Neural progenitor cell (in vitro differentiated cells): ENCODE measurements around the gene ASPHD1. TPM values are rescaled to one million over a fixed set of nuclear protein-coding genes. Genes with fewer than 3 reads are reported as not detected.

Experiments used
- DNase-seq: peaks from one replicate; pipeline ENCODE4 v3.0.0-alpha.2; 2016; ENCODE audit warnings: low spot score
- H2AFZ ChIP-seq: fragments of 200-600 bp; sonication (generic); replicated peaks from 2 replicates; pipeline ENCODE4 v1.6.1; 2016; ENCODE audit warnings: antibody characterized with exemption
- H3F3A ChIP-seq: fragments of 200-600 bp; sonication (generic); 2 replicates; pipeline ENCODE4 v1.6.1; 2016; ENCODE audit warnings: antibody characterized with exemption, low read depth
- H3K27ac ChIP-seq: fragments of 200-600 bp; sonication (generic); 2 replicates; pipeline ENCODE4 v1.5.1; 2016; ENCODE audit warnings: mild to moderate bottlenecking
- H3K27me3 ChIP-seq: fragments of 200-600 bp; sonication (generic); 2 replicates; pipeline ENCODE4 v1.6.1; 2016; ENCODE audit warnings: mild to moderate bottlenecking, moderate library complexity
- H3K36me3 ChIP-seq: fragments of 200-600 bp; sonication (generic); 2 replicates; pipeline ENCODE4 v1.5.1; 2016
- H3K4me1 ChIP-seq: fragments of 200-600 bp; sonication (generic); 2 replicates; pipeline ENCODE4 v1.6.1; 2016; ENCODE audit warnings: mixed run types
- H3K4me2 ChIP-seq: fragments of 200-600 bp; sonication (generic); 2 replicates; pipeline ENCODE4 v1.6.1; 2016
- H3K4me3 ChIP-seq: fragments of 200-600 bp; sonication (generic); 2 replicates; pipeline ENCODE4 v1.5.1; 2016
- H3K79me2 ChIP-seq: fragments of 200-600 bp; sonication (generic); 2 replicates; pipeline ENCODE4 v1.6.1; 2016; ENCODE audit warnings: low read depth
- H3K9ac ChIP-seq: fragments of 200-600 bp; sonication (generic); 2 replicates; pipeline ENCODE4 v1.6.1; 2016
- H3K9me3 ChIP-seq: fragments of 200-600 bp; sonication (generic); 2 replicates; pipeline ENCODE4 v1.5.1; 2016; ENCODE audit warnings: low read depth
- H4K20me1 ChIP-seq: fragments of 200-600 bp; sonication (generic); 2 replicates; pipeline ENCODE4 v1.6.1; 2016; ENCODE audit warnings: low read depth
- H3K27ac Mint-ChIP-seq: 3 replicates; pipeline ENCODE4 v1.8.0; 2021; ENCODE audit warnings: mixed read lengths
- H3K27me3 Mint-ChIP-seq: 2 replicates; pipeline ENCODE4 v1.8.0; 2022; ENCODE audit warnings: low read depth, mild to moderate bottlenecking, inconsistent platforms, moderate library complexity, mixed read lengths; ENCODE audit not compliant: insufficient read depth
- H3K36me3 Mint-ChIP-seq: 3 replicates; pipeline ENCODE4 v1.8.0; 2021; ENCODE audit warnings: mixed read lengths
- H3K4me1 Mint-ChIP-seq: 3 replicates; pipeline ENCODE4 v1.8.0; 2021; ENCODE audit warnings: mixed read lengths
- H3K4me3 Mint-ChIP-seq: 3 replicates; pipeline ENCODE4 v1.8.0; 2021; ENCODE audit warnings: mild to moderate bottlenecking, moderate library complexity, mixed read lengths
- H3K9me3 Mint-ChIP-seq: 3 replicates; pipeline ENCODE4 v1.8.0; 2020; ENCODE audit warnings: mixed read lengths
- EZH2 ChIP-seq: fragments of 200-600 bp; sonication (generic); IDR thresholded peaks from 2 replicates; pipeline ENCODE4 v1.6.1; 2017; ENCODE audit warnings: antibody characterized with exemption, mild to moderate bottlenecking, moderate library complexity
- EZH2phosphoT487 ChIP-seq: fragments of 200-600 bp; sonication (generic); IDR thresholded peaks from 2 replicates; pipeline ENCODE4 v1.6.1; 2017; ENCODE audit warnings: antibody characterized with exemption
- total RNA-seq: library from RNA; depleted of rRNA; stranded (reverse); fragments of >200 nt; gene quantifications from 2 replicates; pipeline ENCODE4 v1.2.3, GENCODE V29; 2015; ENCODE audit warnings: low replicate concordance
- TF ChIP-seq, protein P1 (sequence below): fragments of 200-600 bp; sonication (generic); IDR thresholded peaks from 2 replicates; pipeline ENCODE4 v1.5.1; 2017; ENCODE audit warnings: antibody characterized with exemption, mild to moderate bottlenecking

Gene ASPHD1
- total RNA-seq, 1 donor from 2014 or later = 0.97 TPM

DNA sequence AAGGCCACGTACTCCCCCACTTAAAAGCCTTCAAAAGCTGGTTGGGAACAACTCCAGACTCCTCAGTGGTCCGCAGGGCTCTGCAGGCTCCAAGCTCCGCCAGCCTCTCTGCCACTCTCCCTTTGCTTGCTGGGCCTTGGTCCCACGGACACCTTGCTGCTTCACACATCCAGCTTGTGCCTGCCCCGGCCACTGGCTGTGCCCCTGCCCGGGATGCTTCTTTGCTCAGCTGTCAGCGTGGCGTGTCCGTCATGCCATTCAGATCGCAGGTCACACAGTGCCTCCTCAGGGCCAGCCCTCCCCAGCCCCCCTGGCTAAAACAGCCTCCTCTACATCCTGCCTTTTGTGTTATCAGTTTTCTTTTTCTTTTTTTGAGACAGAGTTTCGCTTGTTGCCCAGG lies 11.8 kb downstream of the ASPHD1 start:
- Histone ChIP-seq H3K4me3 (no peak overlapping the region), H3K4me1 (no peaks in the 10 kb centered on the region), H3K4me2 (no peak overlapping the region), H2AFZ (no peak overlapping the region), H3K27ac (no peak overlapping the region), H3K9me3 (no peaks in the 10 kb centered on the region), H4K20me1 (no peaks in the 10 kb centered on the region), H3K79me2 (no peaks in the 10 kb centered on the region), H3F3A (peaks cover 10% of the 10 kb centered on the region), H3K27me3 (no peaks in the 10 kb centered on the region), H3K9ac (peak overlapping the region; percentile 37), H3K36me3 (no peaks in the 10 kb centered on the region)
- no peak for DNase-seq
- Mint-ChIP-seq H3K27me3 (no peaks in the 10 kb centered on the region), H3K36me3 (peaks cover 9% of the 10 kb centered on the region), H3K27ac (no peak overlapping the region), H3K9me3 (no peaks in the 10 kb centered on the region), H3K4me1 (peaks cover 3% of the 10 kb centered on the region), H3K4me3 (no peak overlapping the region)
- TF ChIP-seq EZH2phosphoT487 = no peak
- TF ChIP-seq EZH2 = no peak
- TF ChIP-seq, protein P1, sequence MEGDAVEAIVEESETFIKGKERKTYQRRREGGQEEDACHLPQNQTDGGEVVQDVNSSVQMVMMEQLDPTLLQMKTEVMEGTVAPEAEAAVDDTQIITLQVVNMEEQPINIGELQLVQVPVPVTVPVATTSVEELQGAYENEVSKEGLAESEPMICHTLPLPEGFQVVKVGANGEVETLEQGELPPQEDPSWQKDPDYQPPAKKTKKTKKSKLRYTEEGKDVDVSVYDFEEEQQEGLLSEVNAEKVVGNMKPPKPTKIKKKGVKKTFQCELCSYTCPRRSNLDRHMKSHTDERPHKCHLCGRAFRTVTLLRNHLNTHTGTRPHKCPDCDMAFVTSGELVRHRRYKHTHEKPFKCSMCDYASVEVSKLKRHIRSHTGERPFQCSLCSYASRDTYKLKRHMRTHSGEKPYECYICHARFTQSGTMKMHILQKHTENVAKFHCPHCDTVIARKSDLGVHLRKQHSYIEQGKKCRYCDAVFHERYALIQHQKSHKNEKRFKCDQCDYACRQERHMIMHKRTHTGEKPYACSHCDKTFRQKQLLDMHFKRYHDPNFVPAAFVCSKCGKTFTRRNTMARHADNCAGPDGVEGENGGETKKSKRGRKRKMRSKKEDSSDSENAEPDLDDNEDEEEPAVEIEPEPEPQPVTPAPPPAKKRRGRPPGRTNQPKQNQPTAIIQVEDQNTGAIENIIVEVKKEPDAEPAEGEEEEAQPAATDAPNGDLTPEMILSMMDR = no peak

DNA sequence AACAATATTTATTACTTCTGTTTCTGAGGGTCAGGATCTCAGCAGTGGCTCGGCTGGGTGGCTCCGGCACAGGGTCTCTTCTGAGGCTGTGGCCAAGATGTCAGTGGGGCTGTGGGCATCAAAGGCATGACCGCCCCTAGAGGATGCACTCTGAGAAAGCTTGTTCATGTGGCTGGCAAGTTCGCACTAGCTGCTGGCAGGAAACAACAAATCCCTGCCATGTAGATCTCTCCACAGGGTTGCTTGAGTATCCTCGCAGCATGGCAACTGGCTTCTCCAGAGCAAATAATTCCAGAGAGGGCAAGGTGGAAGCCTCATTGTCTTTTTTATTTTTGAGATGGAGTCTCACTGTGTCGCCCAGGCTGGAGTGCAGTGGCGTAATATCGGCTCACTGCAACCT lies 13.2 kb downstream of the ASPHD1 start:
- Histone ChIP-seq H3K9ac (no peak overlapping the region), H4K20me1 (no peaks in the 10 kb centered on the region), H2AFZ (no peak overlapping the region), H3K36me3 (peaks cover 2% of the 10 kb centered on the region), H3K9me3 (no peaks in the 10 kb centered on the region), H3K4me3 (no peak overlapping the region), H3K4me1 (no peaks in the 10 kb centered on the region), H3K4me2 (no peak overlapping the region), H3F3A (peaks cover 8% of the 10 kb centered on the region), H3K27me3 (no peaks in the 10 kb centered on the region), H3K79me2 (no peaks in the 10 kb centered on the region), H3K27ac (no peak overlapping the region)
- H3K4me1 Mint-ChIP-seq = peaks cover 3% of the 10 kb centered on the region
- no peak overlapping the region for H3K27ac Mint-ChIP-seq
- H3K4me3 Mint-ChIP-seq = no peak overlapping the region
- H3K27me3 Mint-ChIP-seq = no peaks in the 10 kb centered on the region
- TF ChIP-seq EZH2phosphoT487 (no peak), EZH2 (no peak)
- TF ChIP-seq, protein P1 = no peak
- no peaks in the 10 kb centered on the region for H3K9me3 Mint-ChIP-seq
- H3K36me3 Mint-ChIP-seq = peaks cover 9% of the 10 kb centered on the region
- no peak for DNase-seq

DNA sequence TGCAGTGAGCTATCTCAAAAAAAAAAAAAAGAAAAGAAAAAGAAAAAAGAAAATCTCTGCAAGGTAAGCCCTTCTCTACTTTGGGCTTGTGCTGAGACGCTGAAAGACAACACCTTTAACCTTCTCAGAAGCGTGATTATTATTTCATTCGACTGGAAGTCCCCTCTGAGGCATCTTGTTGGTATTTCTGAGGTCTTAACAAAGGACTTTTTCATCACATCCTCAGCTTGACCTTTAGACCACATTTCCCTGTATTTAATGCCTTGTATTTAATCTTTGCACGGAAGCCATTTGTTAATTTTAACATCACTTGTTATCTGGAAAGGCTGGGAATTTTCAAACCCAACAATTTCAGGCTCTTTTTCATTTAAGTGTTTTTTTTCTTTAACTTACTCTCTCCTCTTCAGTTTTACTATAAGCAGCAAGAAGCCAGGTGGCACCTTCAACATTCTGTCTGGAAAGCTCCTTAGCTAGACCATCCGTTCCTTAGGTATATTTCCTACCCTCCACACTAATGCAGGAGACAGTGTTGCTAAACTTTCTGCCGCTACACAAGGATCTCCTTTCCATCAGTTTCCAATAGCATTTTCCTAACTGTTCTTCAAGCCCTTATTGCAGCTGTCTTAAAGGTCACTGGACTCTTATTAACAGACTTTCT lies 15.4 kb downstream of the ASPHD1 start:
- Histone ChIP-seq H3K79me2 (no peaks in the 10 kb centered on the region), H3K27ac (no peak overlapping the region), H3K27me3 (no peaks in the 10 kb centered on the region), H3K9me3 (no peaks in the 10 kb centered on the region), H4K20me1 (no peaks in the 10 kb centered on the region), H3K4me3 (no peak overlapping the region), H2AFZ (no peak overlapping the region), H3F3A (no peaks in the 10 kb centered on the region), H3K4me2 (no peak overlapping the region), H3K9ac (no peak overlapping the region), H3K36me3 (peaks cover 2% of the 10 kb centered on the region), H3K4me1 (no peaks in the 10 kb centered on the region)
- Mint-ChIP-seq H3K4me1 (peaks cover 3% of the 10 kb centered on the region), H3K4me3 (no peak overlapping the region), H3K27me3 (no peaks in the 10 kb centered on the region), H3K27ac (no peak overlapping the region), H3K9me3 (no peaks in the 10 kb centered on the region), H3K36me3 (peaks cover 15% of the 10 kb centered on the region)
- TF ChIP-seq EZH2phosphoT487 = no peak
- TF ChIP-seq, protein P1 = no peak
- no peak for TF ChIP-seq EZH2
- no peak for DNase-seq
